ENCODE results near the gene AVL9. TPM values are rescaled to one million over a fixed set of nuclear protein-coding genes. Genes with fewer than 3 reads are reported as not detected.

Gene AVL9
- total RNA-seq, 1 donor from 2014 or later = 46.8 TPM

DNA sequence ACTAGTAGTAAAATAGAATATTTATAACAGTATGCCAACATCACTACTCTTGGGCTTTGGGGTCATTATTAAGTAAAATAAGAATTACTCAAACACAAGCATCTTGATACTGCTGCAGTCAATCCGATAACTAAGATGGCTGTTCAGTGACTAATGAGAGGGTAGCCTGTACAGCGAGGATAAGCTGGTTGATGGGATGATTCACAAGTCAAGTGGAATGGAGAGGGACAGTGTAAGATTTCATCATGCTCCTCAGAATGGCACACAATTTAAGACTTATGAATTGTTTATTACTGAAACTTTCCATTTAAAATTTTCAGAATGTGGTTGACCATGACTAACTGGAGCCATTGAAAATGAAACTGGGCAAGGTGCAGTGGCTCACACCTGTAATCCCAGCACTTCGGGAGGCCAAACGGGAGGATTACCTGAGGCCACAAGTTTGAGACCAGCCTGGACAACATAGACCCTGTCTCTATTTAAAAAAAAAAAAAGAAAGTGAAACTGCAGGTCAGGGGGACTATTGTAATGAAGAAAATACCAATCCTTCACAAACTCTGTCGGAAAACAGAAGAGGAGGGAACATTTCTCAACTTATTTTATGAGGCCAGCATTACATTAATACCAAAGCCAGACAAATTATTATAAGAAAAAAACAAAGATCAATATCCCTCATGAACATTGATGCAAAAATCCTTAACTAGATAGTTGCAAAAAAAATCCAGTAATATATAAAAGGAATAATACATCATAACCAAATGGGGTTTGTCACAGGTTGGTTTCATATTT is 11.2 kb downstream of the AVL9 start:
- no peak for DNase-seq
- Mint-ChIP-seq H3K27me3 (ENCODE audit: unreplicated experiment) (peaks cover 2% of the 10 kb centered on the region), H3K36me3 (ENCODE audit: unreplicated experiment) (no peaks in the 10 kb centered on the region), H3K4me1 (ENCODE audit: low read depth, unreplicated experiment) (no peaks in the 10 kb centered on the region), H3K9me3 (ENCODE audit: unreplicated experiment) (peaks cover 5% of the 10 kb centered on the region), H3K27ac (ENCODE audit: unreplicated experiment) (no peak overlapping the region), H3K4me3 (ENCODE audit: unreplicated experiment) (no peak overlapping the region)
- TF ChIP-seq CTCF (IDR thresholded peaks at IDR 0.05; ENCODE audit: partially characterized antibody, unreplicated experiment) = no peak

DNA sequence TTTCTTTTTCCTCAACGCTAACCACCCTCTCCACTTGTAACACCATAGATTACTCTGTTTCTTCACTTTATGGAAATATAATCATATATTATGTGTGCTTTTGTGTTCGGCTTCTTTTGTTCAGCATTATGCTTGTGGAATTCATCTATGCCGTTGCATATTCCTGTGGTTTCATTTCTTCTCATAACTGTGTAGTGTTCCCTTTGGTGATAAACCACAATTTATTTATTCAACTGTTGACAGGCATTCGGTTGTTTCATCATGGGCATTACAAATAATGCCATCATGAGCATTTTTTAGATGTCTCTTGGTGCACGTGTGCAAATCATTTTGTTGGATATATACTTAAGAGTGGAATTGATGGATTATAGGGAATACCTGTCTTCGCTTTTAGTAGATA is 12.1 kb downstream of the AVL9 start:
- Mint-ChIP-seq H3K27ac (ENCODE audit: unreplicated experiment) (no peak overlapping the region), H3K4me3 (ENCODE audit: unreplicated experiment) (no peak overlapping the region), H3K4me1 (ENCODE audit: low read depth, unreplicated experiment) (no peaks in the 10 kb centered on the region), H3K27me3 (ENCODE audit: unreplicated experiment) (peaks cover 2% of the 10 kb centered on the region), H3K36me3 (ENCODE audit: unreplicated experiment) (no peaks in the 10 kb centered on the region), H3K9me3 (ENCODE audit: unreplicated experiment) (peaks cover 6% of the 10 kb centered on the region)
- DNase-seq = no peak
- TF ChIP-seq CTCF (IDR thresholded peaks at IDR 0.05; ENCODE audit: partially characterized antibody, unreplicated experiment) = no peak

GRCh38 chr7:32511791-32512190 is 16.5 kb downstream of the AVL9 start:
- DNase-seq = no peak
- H3K27ac Mint-ChIP-seq (ENCODE audit: unreplicated experiment) = no peak overlapping the region
- H3K9me3 Mint-ChIP-seq (ENCODE audit: unreplicated experiment) = peaks cover 9% of the 10 kb centered on the region
- no peak for TF ChIP-seq CTCF (IDR thresholded peaks at IDR 0.05; ENCODE audit: partially characterized antibody, unreplicated experiment)
- no peak overlapping the region for H3K4me3 Mint-ChIP-seq (ENCODE audit: unreplicated experiment)
- H3K27me3 Mint-ChIP-seq (ENCODE audit: unreplicated experiment) = peaks cover 2% of the 10 kb centered on the region
- H3K4me1 Mint-ChIP-seq (ENCODE audit: low read depth, unreplicated experiment) = no peaks in the 10 kb centered on the region
- H3K36me3 Mint-ChIP-seq (ENCODE audit: unreplicated experiment) = peaks cover 26% of the 10 kb centered on the region

DNA sequence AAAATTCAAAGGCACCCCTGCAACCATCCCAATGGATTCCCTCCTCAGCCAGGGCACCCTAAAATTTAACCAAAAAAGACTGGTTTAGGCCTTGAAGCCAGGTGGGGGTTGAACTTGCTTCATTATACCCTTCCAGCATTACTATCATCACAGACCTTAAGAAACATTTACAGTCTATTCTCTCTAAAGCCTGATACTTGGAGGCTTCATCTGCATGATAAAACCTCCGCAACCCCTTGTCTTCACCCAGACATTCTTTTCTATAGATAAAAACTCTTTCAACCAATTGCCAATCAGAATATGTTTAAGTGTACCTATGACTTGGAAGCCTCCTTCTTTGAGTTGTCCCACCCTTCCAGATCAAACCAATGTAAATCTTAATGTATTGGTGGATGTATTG is 17.9 kb downstream of the AVL9 start:
- Mint-ChIP-seq H3K9me3 (ENCODE audit: unreplicated experiment) (peaks cover 10% of the 10 kb centered on the region), H3K4me3 (ENCODE audit: unreplicated experiment) (no peak overlapping the region), H3K36me3 (ENCODE audit: unreplicated experiment) (peaks cover 34% of the 10 kb centered on the region), H3K4me1 (ENCODE audit: low read depth, unreplicated experiment) (no peaks in the 10 kb centered on the region), H3K27ac (ENCODE audit: unreplicated experiment) (no peak overlapping the region), H3K27me3 (ENCODE audit: unreplicated experiment) (peaks cover 2% of the 10 kb centered on the region)
- DNase-seq = no peak
- TF ChIP-seq CTCF (IDR thresholded peaks at IDR 0.05; ENCODE audit: partially characterized antibody, unreplicated experiment) = no peak

DNA sequence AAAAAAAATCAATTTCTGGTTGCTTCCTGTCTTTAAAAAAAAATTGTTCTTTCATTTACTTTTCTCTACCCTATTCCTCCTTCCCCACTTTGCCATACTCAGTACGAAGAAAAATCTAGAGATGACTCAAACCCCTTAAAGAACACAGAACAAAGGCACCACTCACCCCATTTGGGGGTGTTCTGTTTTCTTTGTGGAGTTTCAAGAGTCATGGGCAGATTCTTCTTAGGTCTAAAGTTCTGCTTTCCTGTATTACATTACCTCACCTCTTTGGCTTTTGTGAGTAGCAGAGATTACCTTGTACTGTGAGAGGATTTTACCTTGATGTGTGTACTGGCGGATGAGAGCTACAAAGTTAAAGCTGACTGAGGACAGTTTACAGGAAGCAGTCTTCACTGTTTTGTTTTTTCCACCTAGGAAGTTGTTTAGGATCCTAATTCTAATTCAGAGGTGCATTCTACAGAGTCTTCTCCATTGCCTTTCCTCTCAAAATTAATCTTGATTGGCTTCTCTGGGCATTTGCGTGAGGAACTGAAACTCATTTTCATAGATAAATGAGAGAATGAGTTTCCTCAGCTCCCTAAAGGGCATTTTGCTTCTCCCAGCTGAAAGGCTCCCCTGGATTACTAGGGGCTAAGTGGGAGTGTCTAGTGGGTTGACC is 20.7 kb downstream of the AVL9 start:
- Mint-ChIP-seq H3K4me3 (ENCODE audit: unreplicated experiment) (no peak overlapping the region), H3K27me3 (ENCODE audit: unreplicated experiment) (peaks cover 3% of the 10 kb centered on the region), H3K9me3 (ENCODE audit: unreplicated experiment) (peaks cover 17% of the 10 kb centered on the region), H3K36me3 (ENCODE audit: unreplicated experiment) (peaks cover 49% of the 10 kb centered on the region), H3K27ac (ENCODE audit: unreplicated experiment) (no peak overlapping the region), H3K4me1 (ENCODE audit: low read depth, unreplicated experiment) (no peaks in the 10 kb centered on the region)
- no peak for DNase-seq
- no peak for TF ChIP-seq CTCF (IDR thresholded peaks at IDR 0.05; ENCODE audit: partially characterized antibody, unreplicated experiment)

All from glutamatergic neuron (in vitro differentiated cells).